Testis (tissue), 3 donors: Measurements from ENCODE around the gene POMT2. TPM values are rescaled to one million over a fixed set of nuclear protein-coding genes. Genes with fewer than 3 reads are reported as not detected.

Experiments used
- DNase-seq: peaks from one replicate; pipeline ENCODE4 v3.0.0-alpha.2; 2019
- H3K27ac ChIP-seq, 2 donors: fragments of 200-600 bp; sonication (generic); one replicate each; pipeline ENCODE4 v1.5.1; 2019
- H3K27me3 ChIP-seq: fragments of 200-600 bp; sonication (generic); one replicate; pipeline ENCODE4 v1.5.1; 2019
- H3K36me3 ChIP-seq: fragments of 200-600 bp; sonication (generic); one replicate; pipeline ENCODE4 v1.5.1; 2017; ENCODE audit warnings: low read depth; ENCODE audit errors: missing control alignments
- H3K4me1 ChIP-seq: fragments of 200-600 bp; sonication (generic); one replicate; pipeline ENCODE4 v1.5.1; 2019
- H3K4me3 ChIP-seq, 2 donors: fragments of 200-600 bp; sonication (generic); one replicate each; pipeline ENCODE4 v1.5.1; 2017 to 2019
- H3K9me3 ChIP-seq: fragments of 200-600 bp; sonication (generic); one replicate; pipeline ENCODE4 v1.5.1; 2017
- CTCF ChIP-seq, 3 experiments: fragments of 450-650 bp in 2 of 3; fragments of 200-600 bp in 1 of 3; sonication (generic) in 1 of 3; IDR thresholded peaks; one replicate each; pipeline ENCODE4 v1.5.1; 2016 to 2019; ENCODE audit warnings: antibody characterized with exemption in 3 of 3, mild to moderate bottlenecking in 2 of 3, moderate library complexity in 1 of 3
- POLR2A ChIP-seq: fragments of 450-650 bp; IDR thresholded peaks from one replicate; pipeline ENCODE4 v1.6.1; 2017; ENCODE audit warnings: antibody characterized with exemption, mild to moderate bottlenecking, moderate library complexity
- WGBS, 2 donors: methylation state at CpG; one replicate each; pipeline ENCODE4 v1.1.5; 2018; 5-methylcytosine and 5-hydroxymethylcytosine counted together
- intact Hi-C: fragments of 100-400 bp; cut with DNase I; formaldehyde crosslinking; loops from one replicate; pipeline ENCODE4 v1.15.1; 2023; ENCODE audit warnings: low total_unique reads
- polyA plus RNA-seq: library from polyadenylated mRNA; stranded (reverse); fragments of 350-450 nt; fragmentation: Illumina TruSeq; extraction: RNeasy Lipid Tissue Mini Kit (QIAGEN cat#74804); gene quantifications from one replicate; pipeline ENCODE4 v1.2.3, GENCODE V29; 2014; ENCODE audit warnings: low read depth, low replicate concordance; ENCODE audit not compliant: insufficient read depth
- total RNA-seq, 2 donors: library from RNA; depleted of rRNA; stranded (reverse); fragments of >200 nt; gene quantifications; one replicate each; pipeline ENCODE4 v1.2.3, GENCODE V29; 2016

The POMT2 gene
- total and polyA plus RNA-seq, 3 donors from 2014 or later = 108 to 162 (median 127) TPM

GRCh38 chr14:77302926-77303325, 17.8 kb downstream of the POMT2 start:
- H3K27me3 ChIP-seq = no peaks in the 10 kb centered on the region
- peaks cover 35% of the 10 kb centered on the region for H3K4me1 ChIP-seq
- intact Hi-C loops = no loop called here
- no peaks in the 10 kb centered on the region for H3K36me3 ChIP-seq
- TF ChIP-seq CTCF (IDR thresholded peaks at IDR 0.05) (no peak), POLR2A (no peak)
- no peaks in the 10 kb centered on the region for H3K9me3 ChIP-seq
- no peak overlapping the region for H3K27ac ChIP-seq
- H3K4me3 ChIP-seq = no peak overlapping the region
- DNase-seq = no peak
- 95 to 96% methylated on average over 5 of the region's 5 CpGs for WGBS, 2 donors

GRCh38 chr14:77301103-77301502, 19.6 kb downstream of the POMT2 start:
- H3K4me3 ChIP-seq = no peak overlapping the region
- H3K27ac ChIP-seq = peak overlapping the region in 1 of 2 donors; percentile 79
- H3K4me1 ChIP-seq = peaks cover 33% of the 10 kb centered on the region
- no peaks in the 10 kb centered on the region for H3K27me3 ChIP-seq
- WGBS, 2 donors = 37 to 61% methylated on average over 3 to 10 of the region's 10 CpGs
- H3K36me3 ChIP-seq = no peaks in the 10 kb centered on the region
- intact Hi-C loops = no loop called here
- DNase-seq = peak; percentile 93
- H3K9me3 ChIP-seq = no peaks in the 10 kb centered on the region
- TF ChIP-seq POLR2A = no peak
- peak; percentile 69 to 89 (median 84) for TF ChIP-seq CTCF (IDR thresholded peaks at IDR 0.05)

DNA sequence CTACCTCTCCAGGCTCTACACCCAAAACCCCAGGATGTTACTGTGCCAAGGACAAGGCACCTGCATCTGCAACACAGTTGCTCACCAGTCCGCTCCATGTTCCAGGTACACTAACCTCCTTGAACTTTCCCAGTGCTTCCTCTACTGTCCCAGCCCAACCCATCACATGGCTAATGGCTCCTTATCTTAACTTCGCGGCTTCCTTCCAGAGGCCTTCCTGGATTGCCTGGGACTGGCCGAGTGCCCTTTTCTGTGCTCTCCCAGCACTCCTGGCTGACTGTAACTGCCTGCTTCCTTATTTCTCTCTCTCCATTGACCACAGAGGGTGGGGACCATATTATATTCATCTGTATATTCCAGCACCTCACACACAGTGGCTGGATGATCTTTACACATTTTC, 20.9 kb downstream of the POMT2 start:
- no peak overlapping the region for H3K4me3 ChIP-seq
- H3K27me3 ChIP-seq = no peaks in the 10 kb centered on the region
- H3K27ac ChIP-seq = peak overlapping the region; percentile 40 to 79
- WGBS, 2 donors = 72 to 84% methylated on average over 4 of the region's 4 CpGs
- H3K4me1 ChIP-seq = peaks cover 31% of the 10 kb centered on the region
- H3K9me3 ChIP-seq = no peaks in the 10 kb centered on the region
- DNase-seq = no peak
- intact Hi-C loops = no loop called here
- TF ChIP-seq CTCF (IDR thresholded peaks at IDR 0.05) = no peak
- no peak for TF ChIP-seq POLR2A
- H3K36me3 ChIP-seq = no peaks in the 10 kb centered on the region

GRCh38 chr14:77296906-77297305, 23.8 kb downstream of the POMT2 start:
- H3K27ac ChIP-seq = peak overlapping the region; percentile 66 to 79
- no peak overlapping the region for H3K4me3 ChIP-seq
- no peaks in the 10 kb centered on the region for H3K9me3 ChIP-seq
- DNase-seq = no peak
- intact Hi-C loops = no loop called here
- 74 to 78% methylated on average over 8 of the region's 8 CpGs for WGBS, 2 donors
- no peaks in the 10 kb centered on the region for H3K36me3 ChIP-seq
- TF ChIP-seq CTCF (IDR thresholded peaks at IDR 0.05) (no peak), POLR2A (no peak)
- peaks cover 31% of the 10 kb centered on the region for H3K4me1 ChIP-seq
- H3K27me3 ChIP-seq = no peaks in the 10 kb centered on the region

- peaks cover 26% of the 10 kb centered on the region for H3K4me1 ChIP-seq
- H3K9me3 ChIP-seq = no peaks in the 10 kb centered on the region
- no peaks in the 10 kb centered on the region for H3K36me3 ChIP-seq
- TF ChIP-seq POLR2A (no peak), CTCF (IDR thresholded peaks at IDR 0.05) (no peak)
- WGBS, 2 donors = 39 to 53% methylated on average over 9 to 13 of the region's 13 CpGs
- intact Hi-C loops = no loop called here
- no peaks in the 10 kb centered on the region for H3K27me3 ChIP-seq
- peak; percentile 91 for DNase-seq
- H3K4me3 ChIP-seq = no peak overlapping the region
- H3K27ac ChIP-seq = peak overlapping the region; percentile 66 to 79
Observed at GRCh38 chr14:77296155-77296554, 24.5 kb downstream of the POMT2 start.
